ENCODE data around the gene TNNI3.
A peak's percentile ranks its signal among the peaks of the same experiment; 100 is the strongest.
"Not testable (repeated sequence)": the region's sequence is repeated elsewhere in the genome, so short reads cannot be mapped to it uniquely, and the experiment has no call there.

Gene TNNI3

DNA sequence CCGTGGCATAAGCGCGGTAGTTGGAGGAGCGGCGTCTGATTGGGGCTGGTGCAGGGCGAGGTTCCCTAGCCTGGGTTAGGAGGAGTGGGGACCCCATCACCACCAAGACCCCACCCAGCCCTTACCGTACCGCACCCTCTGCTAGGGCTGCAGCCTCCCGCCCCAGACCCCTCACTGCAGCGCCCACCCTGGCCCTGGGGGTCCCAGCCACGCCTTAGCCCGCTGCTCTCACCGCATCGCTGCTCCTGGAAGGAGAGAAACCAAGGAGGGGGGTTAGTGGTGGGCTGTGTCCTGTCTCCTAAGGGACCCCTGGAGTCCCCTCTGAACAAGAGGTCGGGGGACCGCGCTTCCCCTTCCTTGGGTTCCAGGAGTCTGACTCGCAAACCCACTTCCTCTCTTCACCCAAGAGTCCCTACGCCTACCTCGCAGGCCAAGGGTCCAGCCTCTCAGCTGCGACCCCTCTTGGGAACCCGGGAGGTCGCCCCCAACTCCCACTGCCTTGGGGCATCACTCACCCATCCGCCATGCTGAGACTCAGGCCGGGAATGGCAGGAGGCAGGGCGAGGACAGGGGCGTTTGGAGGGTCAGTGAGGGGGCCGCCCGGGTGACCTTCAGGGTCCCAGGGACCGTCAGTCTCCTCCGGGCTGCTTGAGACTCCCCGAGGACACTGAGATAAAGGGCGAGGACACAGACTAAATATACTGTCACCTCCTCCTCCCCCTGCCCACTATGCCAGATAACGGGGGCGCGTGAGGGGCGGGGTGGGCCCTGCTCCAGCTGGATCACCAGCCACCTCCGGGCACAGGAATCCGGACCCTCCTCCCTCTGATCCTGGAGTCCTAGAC is at the start of gene TNNI3:
TNNI3 (minus strand) TSS at position 669 of the 845 bp plus-strand sequence; CDS start at position 526, 143 bp downstream.
- Histone ChIP-seq H3K27me3 (ENCODE audit: insufficient read depth, poor library complexity, severe bottlenecking) (no peaks in the 10 kb centered on the region), H3K4me1 (ENCODE audit: insufficient read depth, poor library complexity, severe bottlenecking) (peaks cover 18% of the 10 kb centered on the region), H3K4me3 (ENCODE audit: severe bottlenecking) (peak within 1 kb of the TSS; percentile 40), H3K27ac (ENCODE audit: poor library complexity, severe bottlenecking) (peak within 1 kb of the TSS; percentile 67), H3K9me3 (ENCODE audit: severe bottlenecking) (no peaks in the 10 kb centered on the region), H3K36me3 (ENCODE audit: low read depth) (no peaks in the 10 kb centered on the region)
- TF ChIP-seq, protein P1, sequence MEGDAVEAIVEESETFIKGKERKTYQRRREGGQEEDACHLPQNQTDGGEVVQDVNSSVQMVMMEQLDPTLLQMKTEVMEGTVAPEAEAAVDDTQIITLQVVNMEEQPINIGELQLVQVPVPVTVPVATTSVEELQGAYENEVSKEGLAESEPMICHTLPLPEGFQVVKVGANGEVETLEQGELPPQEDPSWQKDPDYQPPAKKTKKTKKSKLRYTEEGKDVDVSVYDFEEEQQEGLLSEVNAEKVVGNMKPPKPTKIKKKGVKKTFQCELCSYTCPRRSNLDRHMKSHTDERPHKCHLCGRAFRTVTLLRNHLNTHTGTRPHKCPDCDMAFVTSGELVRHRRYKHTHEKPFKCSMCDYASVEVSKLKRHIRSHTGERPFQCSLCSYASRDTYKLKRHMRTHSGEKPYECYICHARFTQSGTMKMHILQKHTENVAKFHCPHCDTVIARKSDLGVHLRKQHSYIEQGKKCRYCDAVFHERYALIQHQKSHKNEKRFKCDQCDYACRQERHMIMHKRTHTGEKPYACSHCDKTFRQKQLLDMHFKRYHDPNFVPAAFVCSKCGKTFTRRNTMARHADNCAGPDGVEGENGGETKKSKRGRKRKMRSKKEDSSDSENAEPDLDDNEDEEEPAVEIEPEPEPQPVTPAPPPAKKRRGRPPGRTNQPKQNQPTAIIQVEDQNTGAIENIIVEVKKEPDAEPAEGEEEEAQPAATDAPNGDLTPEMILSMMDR (IDR thresholded peaks at IDR 0.05; ENCODE audit: poor library complexity, severe bottlenecking), result no peak
- no peak for ATAC-seq (ENCODE audit: low read depth)
- DNase-seq (ENCODE audit: low spot score), result no peak

DNA sequence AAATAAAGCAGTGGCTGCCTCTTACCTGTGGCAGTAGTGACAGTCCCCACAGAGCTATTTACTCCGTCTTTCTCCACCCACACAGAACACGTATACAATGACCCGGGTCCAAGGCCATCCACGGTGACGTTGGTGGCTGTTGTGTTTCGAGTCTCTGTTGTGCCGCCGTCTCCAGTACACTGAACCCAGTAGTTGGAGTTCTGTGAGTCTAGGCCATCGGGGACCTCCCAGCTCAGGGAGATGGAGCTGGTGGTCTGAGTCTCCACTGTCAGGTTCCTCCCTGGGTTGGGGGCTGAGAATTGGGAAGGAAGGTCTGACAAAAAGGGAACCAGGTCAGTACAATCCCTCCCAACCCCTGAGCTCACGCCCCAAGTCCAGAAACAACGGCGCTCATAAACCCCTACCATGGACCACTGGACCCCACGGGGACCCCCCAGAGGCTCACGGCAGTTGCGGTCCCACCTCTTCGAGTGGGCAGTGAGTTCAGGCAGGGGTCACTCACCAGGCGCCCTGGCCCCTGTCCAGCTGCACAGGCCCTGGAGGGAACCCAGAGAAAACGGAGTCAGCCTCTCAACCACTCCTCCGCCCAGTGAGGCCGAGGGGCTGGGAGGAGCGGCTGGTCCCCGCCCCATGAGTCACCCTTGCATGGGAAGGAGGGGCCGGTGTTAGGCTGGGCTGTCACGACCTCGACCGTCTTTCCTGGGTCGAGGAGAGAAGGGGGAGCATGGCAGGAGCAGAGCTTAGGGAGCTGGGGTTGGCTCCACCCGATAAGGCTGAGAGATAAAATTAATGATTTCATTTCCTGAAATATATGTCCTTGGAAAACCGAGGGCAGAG is 49.4 kb upstream of the TNNI3 start:
- H3K4me1 ChIP-seq (ENCODE audit: insufficient read depth, poor library complexity, severe bottlenecking), result peaks cover 21% of the 10 kb centered on the region
- H3K27me3 ChIP-seq (ENCODE audit: insufficient read depth, poor library complexity, severe bottlenecking), result no peaks in the 10 kb centered on the region
- TF ChIP-seq, protein P1 (IDR thresholded peaks at IDR 0.05; ENCODE audit: poor library complexity, severe bottlenecking), result no peak
- peak overlapping the region; percentile 39 for H3K27ac ChIP-seq (ENCODE audit: poor library complexity, severe bottlenecking)
- peak overlapping the region; percentile 16 for H3K4me3 ChIP-seq (ENCODE audit: severe bottlenecking)
- DNase-seq (ENCODE audit: low spot score) (peak; percentile 94), ATAC-seq (ENCODE audit: low read depth) (peak; percentile 83)
- H3K36me3 ChIP-seq (ENCODE audit: low read depth), result no peaks in the 10 kb centered on the region
- no peaks in the 10 kb centered on the region for H3K9me3 ChIP-seq (ENCODE audit: severe bottlenecking)

DNA sequence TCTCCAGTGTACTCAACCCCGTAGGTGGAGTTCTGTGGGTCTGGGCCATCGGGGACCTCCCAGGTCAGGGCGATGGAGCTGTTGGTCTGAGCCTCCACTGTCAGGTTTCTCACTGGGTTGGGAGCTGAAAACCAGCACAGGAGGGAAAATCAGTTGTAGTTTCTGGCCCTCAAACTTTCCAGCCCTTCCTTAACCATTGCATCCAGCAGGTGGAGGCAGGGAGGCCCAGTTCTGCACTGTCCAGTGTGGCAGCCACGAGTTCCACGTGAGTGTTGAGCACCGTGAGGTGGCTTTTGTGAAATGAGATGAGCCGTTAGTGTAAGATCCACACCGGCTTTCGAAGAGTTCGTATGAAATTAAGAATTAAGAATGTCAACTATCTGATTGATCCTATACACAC is 44.7 kb upstream of the TNNI3 start:
- H3K27ac ChIP-seq (ENCODE audit: poor library complexity, severe bottlenecking); H3K4me3 ChIP-seq (ENCODE audit: severe bottlenecking); H3K9me3 ChIP-seq (ENCODE audit: severe bottlenecking); H3K4me1 ChIP-seq (ENCODE audit: insufficient read depth, poor library complexity, severe bottlenecking); DNase-seq (ENCODE audit: low spot score); H3K27me3 ChIP-seq (ENCODE audit: insufficient read depth, poor library complexity, severe bottlenecking); H3K36me3 ChIP-seq (ENCODE audit: low read depth): not testable (repeated sequence)
- peak; percentile 20; the same call in 1 of the 3 replicates for ATAC-seq (ENCODE audit: low read depth)

DNA sequence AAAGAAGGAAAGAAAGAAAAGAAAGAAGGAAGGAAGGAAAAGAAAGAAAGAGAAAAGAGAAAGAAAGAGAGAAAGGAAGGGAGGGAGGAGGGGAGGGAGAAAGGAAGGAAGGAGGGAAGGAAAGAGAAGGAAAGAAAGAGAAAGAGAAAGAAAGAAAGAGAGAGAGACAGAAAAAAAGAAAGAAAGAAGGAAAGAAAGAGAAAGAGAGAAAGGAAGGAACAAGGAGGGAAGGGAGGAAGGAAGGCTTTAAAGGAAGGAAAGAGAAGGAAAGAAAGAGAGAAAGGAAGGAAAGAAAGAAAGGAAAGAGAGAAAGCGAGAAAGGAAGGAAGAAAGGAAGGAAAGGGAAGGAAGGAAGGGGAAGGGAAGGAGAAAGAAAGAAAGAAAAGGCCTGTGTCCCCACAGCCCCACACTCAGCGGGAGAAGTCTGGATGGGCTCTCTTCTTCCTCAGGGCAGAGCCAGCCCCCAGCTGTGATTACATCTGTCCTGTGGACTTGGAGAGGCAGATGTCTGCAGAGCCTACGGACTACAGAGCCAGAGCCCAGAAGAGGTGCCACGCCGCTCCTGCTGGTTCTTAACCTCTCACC is 42.2 kb upstream of the TNNI3 start:
- Histone ChIP-seq H3K9me3 (ENCODE audit: severe bottlenecking) (peaks cover 5% of the 10 kb centered on the region), H3K4me1 (ENCODE audit: insufficient read depth, poor library complexity, severe bottlenecking) (no peaks in the 10 kb centered on the region), H3K27ac (ENCODE audit: poor library complexity, severe bottlenecking) (no peak overlapping the region), H3K27me3 (ENCODE audit: insufficient read depth, poor library complexity, severe bottlenecking) (no peaks in the 10 kb centered on the region), H3K36me3 (ENCODE audit: low read depth) (no peaks in the 10 kb centered on the region), H3K4me3 (ENCODE audit: severe bottlenecking) (no peak overlapping the region)
- no peak for DNase-seq (ENCODE audit: low spot score)
- TF ChIP-seq, protein P1 (IDR thresholded peaks at IDR 0.05; ENCODE audit: poor library complexity, severe bottlenecking), result no peak
- ATAC-seq (ENCODE audit: low read depth), result no peak

DNA sequence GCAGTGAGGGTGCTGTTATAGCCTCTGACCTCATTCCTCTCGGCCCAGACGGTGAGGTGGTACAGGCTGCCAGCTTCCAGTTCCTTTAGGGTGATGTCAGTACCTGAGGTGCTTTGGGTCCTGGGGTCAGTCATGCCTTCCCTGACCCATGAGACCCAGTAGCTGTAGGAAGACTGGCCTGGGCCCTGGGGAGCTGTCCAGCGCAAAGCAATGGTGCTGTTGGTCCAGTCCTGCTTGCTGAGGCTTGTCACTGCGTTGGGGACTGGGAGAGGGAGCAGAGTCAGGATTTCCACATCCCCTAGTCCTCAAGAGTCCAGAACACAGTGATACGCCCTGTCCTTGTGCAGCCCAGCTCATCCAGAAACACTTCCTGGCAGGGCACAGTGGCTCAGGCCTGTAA is 41.1 kb upstream of the TNNI3 start:
- DNase-seq (ENCODE audit: low spot score) (no peak), ATAC-seq (ENCODE audit: low read depth) (no peak)
- Histone ChIP-seq H3K9me3 (ENCODE audit: severe bottlenecking) (peaks cover 5% of the 10 kb centered on the region), H3K36me3 (ENCODE audit: low read depth) (no peaks in the 10 kb centered on the region), H3K27ac (ENCODE audit: poor library complexity, severe bottlenecking) (no peak overlapping the region), H3K27me3 (ENCODE audit: insufficient read depth, poor library complexity, severe bottlenecking) (no peaks in the 10 kb centered on the region), H3K4me3 (ENCODE audit: severe bottlenecking) (no peak overlapping the region), H3K4me1 (ENCODE audit: insufficient read depth, poor library complexity, severe bottlenecking) (no peaks in the 10 kb centered on the region)
- TF ChIP-seq, protein P1 (IDR thresholded peaks at IDR 0.05; ENCODE audit: poor library complexity, severe bottlenecking), result no peak
